Neural progenitor cell (in vitro differentiated cells): ENCODE measurements around the gene LRRC75B. TPM values are rescaled to one million over a fixed set of nuclear protein-coding genes. Genes with fewer than 3 reads are reported as not detected.

Experiments
- DNase-seq: peaks from one replicate; pipeline ENCODE4 v3.0.0-alpha.2; 2016; ENCODE audit warnings: low spot score
- H2AFZ ChIP-seq: fragments of 200-600 bp; sonication (generic); replicated peaks from 2 replicates; pipeline ENCODE4 v1.6.1; 2016; ENCODE audit warnings: antibody characterized with exemption
- H3F3A ChIP-seq: fragments of 200-600 bp; sonication (generic); 2 replicates; pipeline ENCODE4 v1.6.1; 2016; ENCODE audit warnings: antibody characterized with exemption, low read depth
- H3K27ac ChIP-seq: fragments of 200-600 bp; sonication (generic); 2 replicates; pipeline ENCODE4 v1.5.1; 2016; ENCODE audit warnings: mild to moderate bottlenecking
- H3K27me3 ChIP-seq: fragments of 200-600 bp; sonication (generic); 2 replicates; pipeline ENCODE4 v1.6.1; 2016; ENCODE audit warnings: mild to moderate bottlenecking, moderate library complexity
- H3K36me3 ChIP-seq: fragments of 200-600 bp; sonication (generic); 2 replicates; pipeline ENCODE4 v1.5.1; 2016
- H3K4me1 ChIP-seq: fragments of 200-600 bp; sonication (generic); 2 replicates; pipeline ENCODE4 v1.6.1; 2016; ENCODE audit warnings: mixed run types
- H3K4me2 ChIP-seq: fragments of 200-600 bp; sonication (generic); 2 replicates; pipeline ENCODE4 v1.6.1; 2016
- H3K4me3 ChIP-seq: fragments of 200-600 bp; sonication (generic); 2 replicates; pipeline ENCODE4 v1.5.1; 2016
- H3K79me2 ChIP-seq: fragments of 200-600 bp; sonication (generic); 2 replicates; pipeline ENCODE4 v1.6.1; 2016; ENCODE audit warnings: low read depth
- H3K9ac ChIP-seq: fragments of 200-600 bp; sonication (generic); 2 replicates; pipeline ENCODE4 v1.6.1; 2016
- H3K9me3 ChIP-seq: fragments of 200-600 bp; sonication (generic); 2 replicates; pipeline ENCODE4 v1.5.1; 2016; ENCODE audit warnings: low read depth
- H4K20me1 ChIP-seq: fragments of 200-600 bp; sonication (generic); 2 replicates; pipeline ENCODE4 v1.6.1; 2016; ENCODE audit warnings: low read depth
- H3K27ac Mint-ChIP-seq: 3 replicates; pipeline ENCODE4 v1.8.0; 2021; ENCODE audit warnings: mixed read lengths
- H3K27me3 Mint-ChIP-seq: 2 replicates; pipeline ENCODE4 v1.8.0; 2022; ENCODE audit warnings: low read depth, mild to moderate bottlenecking, inconsistent platforms, moderate library complexity, mixed read lengths; ENCODE audit not compliant: insufficient read depth
- H3K36me3 Mint-ChIP-seq: 3 replicates; pipeline ENCODE4 v1.8.0; 2021; ENCODE audit warnings: mixed read lengths
- H3K4me1 Mint-ChIP-seq: 3 replicates; pipeline ENCODE4 v1.8.0; 2021; ENCODE audit warnings: mixed read lengths
- H3K4me3 Mint-ChIP-seq: 3 replicates; pipeline ENCODE4 v1.8.0; 2021; ENCODE audit warnings: mild to moderate bottlenecking, moderate library complexity, mixed read lengths
- H3K9me3 Mint-ChIP-seq: 3 replicates; pipeline ENCODE4 v1.8.0; 2020; ENCODE audit warnings: mixed read lengths
- CTCF ChIP-seq: fragments of 200-600 bp; sonication (generic); IDR thresholded peaks from 2 replicates; pipeline ENCODE4 v1.5.1; 2017; ENCODE audit warnings: antibody characterized with exemption, mild to moderate bottlenecking
- EZH2 ChIP-seq: fragments of 200-600 bp; sonication (generic); IDR thresholded peaks from 2 replicates; pipeline ENCODE4 v1.6.1; 2017; ENCODE audit warnings: antibody characterized with exemption, mild to moderate bottlenecking, moderate library complexity
- EZH2phosphoT487 ChIP-seq: fragments of 200-600 bp; sonication (generic); IDR thresholded peaks from 2 replicates; pipeline ENCODE4 v1.6.1; 2017; ENCODE audit warnings: antibody characterized with exemption
- total RNA-seq: library from RNA; depleted of rRNA; stranded (reverse); fragments of >200 nt; gene quantifications from 2 replicates; pipeline ENCODE4 v1.2.3, GENCODE V29; 2015; ENCODE audit warnings: low replicate concordance

The LRRC75B gene
- total RNA-seq, 1 donor from 2014 or later = 8.2 TPM

GRCh38 chr22:24567668-24568067, 25.2 kb downstream of the LRRC75B start:
- no peak overlapping the region for H3K4me3 Mint-ChIP-seq
- no peaks in the 10 kb centered on the region for H3K4me1 Mint-ChIP-seq
- Histone ChIP-seq H2AFZ (no peak overlapping the region), H3K9ac (no peak overlapping the region), H3K4me2 (no peak overlapping the region), H3K79me2 (peaks cover 62% of the 10 kb centered on the region), H3K27me3 (no peaks in the 10 kb centered on the region), H3K4me3 (no peak overlapping the region), H3K4me1 (no peaks in the 10 kb centered on the region), H4K20me1 (peaks cover 59% of the 10 kb centered on the region), H3K36me3 (peaks cover 3% of the 10 kb centered on the region), H3F3A (no peaks in the 10 kb centered on the region), H3K9me3 (no peaks in the 10 kb centered on the region), H3K27ac (no peak overlapping the region)
- no peak for DNase-seq
- peaks cover 24% of the 10 kb centered on the region for H3K36me3 Mint-ChIP-seq
- TF ChIP-seq CTCF (no peak), EZH2 (no peak), EZH2phosphoT487 (no peak)
- H3K27me3 Mint-ChIP-seq = no peaks in the 10 kb centered on the region
- H3K27ac Mint-ChIP-seq = no peak overlapping the region
- H3K9me3 Mint-ChIP-seq = no peaks in the 10 kb centered on the region

GRCh38 chr22:24566899-24567511, 25.9 kb downstream of the LRRC75B start:
- no peak overlapping the region for H2AFZ ChIP-seq
- no peaks in the 10 kb centered on the region for H3K27me3 ChIP-seq
- no peak overlapping the region for H3K4me3 ChIP-seq
- H3K79me2 ChIP-seq = peaks cover 69% of the 10 kb centered on the region
- no peaks in the 10 kb centered on the region for H3K9me3 ChIP-seq
- no peak overlapping the region for H3K4me3 Mint-ChIP-seq
- H3K36me3 ChIP-seq = no peaks in the 10 kb centered on the region
- H3K27me3 Mint-ChIP-seq = no peaks in the 10 kb centered on the region
- no peak overlapping the region for H3K4me2 ChIP-seq
- no peak for DNase-seq
- H3K27ac Mint-ChIP-seq = no peak overlapping the region
- H3K4me1 ChIP-seq = no peaks in the 10 kb centered on the region
- H3K36me3 Mint-ChIP-seq = peaks cover 24% of the 10 kb centered on the region
- H3F3A ChIP-seq = no peaks in the 10 kb centered on the region
- H3K27ac ChIP-seq = no peak overlapping the region
- no peak overlapping the region for H3K9ac ChIP-seq
- TF ChIP-seq EZH2 (no peak), CTCF (no peak), EZH2phosphoT487 (no peak)
- H4K20me1 ChIP-seq = peaks cover 65% of the 10 kb centered on the region
- H3K9me3 Mint-ChIP-seq = no peaks in the 10 kb centered on the region
- H3K4me1 Mint-ChIP-seq = no peaks in the 10 kb centered on the region

- no peak overlapping the region for H3K4me3 ChIP-seq
- DNase-seq = no peak
- H3K79me2 ChIP-seq = peaks cover 88% of the 10 kb centered on the region
- H4K20me1 ChIP-seq = peaks cover 74% of the 10 kb centered on the region
- TF ChIP-seq EZH2 (no peak), EZH2phosphoT487 (no peak), CTCF (no peak)
- Mint-ChIP-seq H3K27me3 (no peaks in the 10 kb centered on the region), H3K4me1 (no peaks in the 10 kb centered on the region), H3K36me3 (peaks cover 20% of the 10 kb centered on the region), H3K27ac (no peak overlapping the region), H3K9me3 (no peaks in the 10 kb centered on the region), H3K4me3 (no peak overlapping the region)
- H3K9me3 ChIP-seq = no peaks in the 10 kb centered on the region
- H3K4me1 ChIP-seq = no peaks in the 10 kb centered on the region
- H3K36me3 ChIP-seq = no peaks in the 10 kb centered on the region
- H3K9ac ChIP-seq = no peak overlapping the region
- no peaks in the 10 kb centered on the region for H3F3A ChIP-seq
- no peak overlapping the region for H3K4me2 ChIP-seq
- no peaks in the 10 kb centered on the region for H3K27me3 ChIP-seq
- H3K27ac ChIP-seq = no peak overlapping the region
- no peak overlapping the region for H2AFZ ChIP-seq
These were observed 27.8 kb downstream of the LRRC75B start for GRCh38 chr22:24565077-24565476.
